GM12878 (cell line): Measurements from ENCODE around the gene RASGRF2. TPM values are rescaled to one million over a fixed set of nuclear protein-coding genes. Genes with fewer than 3 reads are reported as not detected.

Experiments used
- ATAC-seq: fragments of 200-7000 bp; cut with Tn5 transposase; 3 replicates; pipeline ENCODE4 v1.9.1; 2020; ENCODE audit warnings: mild to moderate bottlenecking, moderate library complexity
- BruUV-seq: library from RNA; stranded (reverse); fragments of 400-500 nt; replicated peaks from 2 replicates; lab custom pipeline; 2021; lab: Mats Ljungman, UMichigan
- CTCF ChIA-PET: fragments of 300-600 bp; sonication (Branson Sonifier 250); formaldehyde crosslinking; extraction: SDS; loops from one replicate; lab custom pipeline; 2021; ENCODE audit warnings: inconsistent platforms; lab: Yijun Ruan, JAX
- POLR2A ChIA-PET: fragments of 350-600 bp; formaldehyde crosslinking; extraction: SDS; loops from one replicate; lab custom pipeline; 2021; ENCODE audit warnings: inconsistent platforms; lab: Charles Lee
- RAD21 ChIA-PET: fragments of 300-600 bp; sonication (Branson Sonifier 250); formaldehyde crosslinking; loops from one replicate; lab custom pipeline; 2023; ENCODE audit warnings: antibody characterized with exemption; ENCODE audit not compliant: unreplicated experiment; lab: Charles Lee
- SMC1A ChIA-PET: fragments of 300-600 bp; sonication (Branson Sonifier 250); formaldehyde crosslinking; loops from one replicate; lab custom pipeline; 2023; ENCODE audit not compliant: unreplicated experiment, uncharacterized antibody; lab: Charles Lee
- DNase-seq: peaks from one replicate; pipeline ENCODE4 v3.0.0-alpha.2; 2011; ENCODE audit warnings: low read depth, low spot score
- FAIRE-seq: peaks from 3 replicates; lab custom pipeline; 2011; peaks lifted over from hg19 to GRCh38; lab: Jason Lieb, UNC
- H2AFZ ChIP-seq: 2 replicates; pipeline ENCODE4 v1.6.0; 2011; ENCODE audit warnings: low read depth, low read length, control low read depth; ENCODE audit not compliant: control insufficient read depth
- H3K27ac ChIP-seq: 2 replicates; pipeline ENCODE4 v1.5.1; 2011; ENCODE audit warnings: control low read depth; ENCODE audit not compliant: control insufficient read depth, insufficient read depth
- H3K27me3 ChIP-seq, 2 experiments: replicated peaks in 1 of 2; 2 replicates each; pipeline versions ENCODE4 v1.6.0 to v1.6.1; 2011; ENCODE audit warnings: low read length in 1 of 2; ENCODE audit not compliant: control insufficient read depth in 2 of 2, insufficient read depth in 2 of 2
- H3K36me3 ChIP-seq, 2 experiments: 2 replicates each; pipeline ENCODE4 v1.5.1; 2011; ENCODE audit warnings: low read length in 1 of 2; ENCODE audit not compliant: control insufficient read depth in 2 of 2, insufficient read depth in 2 of 2
- H3K4me1 ChIP-seq: 2 replicates; pipeline ENCODE4 v1.6.1; 2011; ENCODE audit warnings: mild to moderate bottlenecking, low read length, moderate library complexity, mixed read lengths; ENCODE audit not compliant: control insufficient read depth, insufficient read depth
- H3K4me2 ChIP-seq: 2 replicates; pipeline ENCODE4 v1.6.0; 2011; ENCODE audit warnings: control low read depth; ENCODE audit not compliant: control insufficient read depth, insufficient read depth
- H3K4me3 ChIP-seq: fragments of 200-600 bp; sonication (generic); 2 replicates; pipeline ENCODE4 v1.5.1; 2016
- H3K79me2 ChIP-seq: 2 replicates; pipeline ENCODE4 v1.6.0; 2011; ENCODE audit warnings: low read length; ENCODE audit not compliant: control insufficient read depth, insufficient read depth
- H3K9ac ChIP-seq: 2 replicates; pipeline ENCODE4 v1.8.0; 2011; ENCODE audit warnings: low read length, control low read depth, mixed read lengths; ENCODE audit not compliant: control insufficient read depth, insufficient read depth
- H3K9me3 ChIP-seq: replicated peaks from 3 replicates; pipeline ENCODE4 v1.5.1; 2011; ENCODE audit warnings: mild to moderate bottlenecking, low read length; ENCODE audit not compliant: control insufficient read depth, insufficient read depth
- H4K20me1 ChIP-seq: 2 replicates; pipeline ENCODE4 v1.6.0; 2011; ENCODE audit not compliant: control insufficient read depth, insufficient read depth
- BCL11A ChIP-seq: IDR thresholded peaks from 2 replicates; pipeline ENCODE4 v1.6.1; 2011; ENCODE audit warnings: low read depth, low read length
- CHD4 ChIP-seq: fragments of 200-600 bp; sonication (generic); IDR thresholded peaks from 2 replicates; pipeline ENCODE4 v1.6.1; 2016; ENCODE audit warnings: mild to moderate bottlenecking
- CREB1 ChIP-seq: IDR thresholded peaks from 2 replicates; pipeline ENCODE4 v1.6.1; 2012; ENCODE audit warnings: low read depth, mild to moderate bottlenecking, inconsistent platforms
- DPF2 ChIP-seq: fragments of 450-650 bp; IDR thresholded peaks from 2 replicates; pipeline ENCODE4 v1.6.1; 2017; ENCODE audit warnings: mild to moderate bottlenecking
- ETV6 ChIP-seq, 2 experiments: fragments of 450-650 bp in 1 of 2; IDR thresholded peaks in 1 of 2; conservative IDR thresholded peaks in 1 of 2; 2 replicates each; pipeline ENCODE4 v1.6.1; 2014; ENCODE audit warnings: antibody characterized with exemption in 1 of 2, borderline replicate concordance in 1 of 2, low read depth in 1 of 2, mild to moderate bottlenecking in 1 of 2, moderate library complexity in 1 of 2
- EZH2 ChIP-seq: IDR thresholded peaks from 2 replicates; pipeline ENCODE4 v1.6.1; 2012; ENCODE audit warnings: low read depth, mild to moderate bottlenecking, control low read depth, inconsistent platforms, low read length, borderline replicate concordance; ENCODE audit not compliant: control insufficient read depth
- FOXM1 ChIP-seq: IDR thresholded peaks from 2 replicates; pipeline ENCODE4 v1.6.1; 2012; ENCODE audit warnings: low read depth, mild to moderate bottlenecking, inconsistent platforms, low read length, moderate library complexity
- HCFC1 ChIP-seq: fragments of 150-350 bp; IDR thresholded peaks from 2 replicates; pipeline ENCODE4 v1.6.1; 2014; ENCODE audit warnings: low read length
- KLF5 ChIP-seq: fragments of 450-650 bp; IDR thresholded peaks from 2 replicates; pipeline ENCODE4 v1.6.1; 2014; ENCODE audit warnings: mild to moderate bottlenecking; ENCODE audit not compliant: partially characterized antibody
- MEF2A ChIP-seq: IDR thresholded peaks from 2 replicates; pipeline ENCODE4 v1.6.1; 2011; ENCODE audit warnings: low read depth, mild to moderate bottlenecking, low read length, moderate library complexity; ENCODE audit not compliant: insufficient read depth
- POLR2A ChIP-seq: IDR thresholded peaks from 2 replicates; pipeline ENCODE4 v1.6.1; 2011; ENCODE audit warnings: low read depth, mild to moderate bottlenecking, low read length
- POU2F2 ChIP-seq: IDR thresholded peaks from 3 replicates; pipeline ENCODE4 v1.6.1; 2011; ENCODE audit warnings: low read depth, mild to moderate bottlenecking, low read length, borderline replicate concordance
- RBBP5 ChIP-seq: fragments of 200-600 bp; sonication (generic); conservative IDR thresholded peaks from 2 replicates; pipeline ENCODE4 v1.6.1; 2016
- SREBF2 ChIP-seq: IDR thresholded peaks from 2 replicates; pipeline ENCODE4 v1.6.1; 2012; ENCODE audit warnings: mild to moderate bottlenecking, low read length
- SRF ChIP-seq, 2 experiments: IDR thresholded peaks; 2 replicates each; pipeline ENCODE4 v1.6.1; 2011; ENCODE audit warnings: low read depth in 2 of 2, low read length in 2 of 2, mild to moderate bottlenecking in 1 of 2, moderate library complexity in 1 of 2
- TCF3 ChIP-seq: IDR thresholded peaks from 2 replicates; pipeline ENCODE4 v1.6.1; 2012; ENCODE audit warnings: low read depth, mild to moderate bottlenecking, low read length, borderline replicate concordance; ENCODE audit not compliant: insufficient read depth
- YY1 ChIP-seq: IDR thresholded peaks from 2 replicates; pipeline ENCODE4 v1.6.1; 2011; ENCODE audit warnings: low read depth, mild to moderate bottlenecking, low read length
- WGBS: methylation state at CpG from one replicate; pipeline ENCODE4 v1.1.6; 2016; ENCODE audit warnings: low lambda C conversion rate; ENCODE audit not compliant: insufficient replicate concordance, insufficient coverage; ENCODE audit errors: missing lambda C conversion rate; 5-methylcytosine and 5-hydroxymethylcytosine counted together
- in situ Hi-C: fragments of 300-500 bp; cut with MboI; formaldehyde crosslinking; loops from 9 replicates; pipeline ENCODE4 v1.14.3; 2018; ENCODE audit warnings: mixed read lengths
- intact Hi-C: fragments of 100-400 bp; cut with micrococcal nuclease; formaldehyde crosslinking; loops from one replicate; pipeline ENCODE4 v1.14.2; 2022; ENCODE audit not compliant: unreplicated experiment
- polyA plus RNA-seq, 11 experiments: library from polyadenylated mRNA; depleted of rRNA in 4 of 11; unstranded in 6 of 11; stranded (reverse) in 5 of 11; fragments of >200 nt; fragmentation: Nextera tagmentation in 4 of 11; fragmentation: Illumina TruSeq in 1 of 11; extraction: Ambion mirVana in 4 of 11; extraction: Trizol in 1 of 11; gene quantifications; 1 replicate in 1 of 11; 2 replicates in 10 of 11; pipeline versions ENCODE4 v1.2.1 to v1.2.3, GENCODE V29; 2011 to 2016; ENCODE audit warnings: inconsistent platforms in 2 of 11, missing spikeins in 2 of 11, low read depth in 1 of 11
- total RNA-seq, 4 experiments: library from RNA; depleted of rRNA in 3 of 4; stranded (reverse); fragments of >200 nt in 3 of 4; fragmentation: Illumina TruSeq in 1 of 4; extraction: Trizol in 1 of 4; gene quantifications; 2 replicates each; pipeline versions ENCODE4 v1.2.1 to v1.2.3, GENCODE V29; 2013 to 2021
- TF ChIP-seq, protein P1 (sequence below): fragments of 450-650 bp; IDR thresholded peaks from 2 replicates; pipeline ENCODE4 v1.6.1; 2017; ENCODE audit warnings: mild to moderate bottlenecking, moderate library complexity
- TF ChIP-seq, protein P2 (sequence below): fragments of 450-650 bp; IDR thresholded peaks from 2 replicates; pipeline ENCODE4 v1.6.1; 2016; ENCODE audit warnings: mild to moderate bottlenecking

The RASGRF2 gene
- total and polyA plus RNA-seq, 10 of the 15 experiments (the other 5 are each of a cell fraction or from before 2014, with no cell fraction given), result 0.05 to 0.24 (median 0.07) TPM

- Histone ChIP-seq H3K4me3 (no peak overlapping the region), H3K4me2 (no peak overlapping the region), H2AFZ (no peak overlapping the region), H3K27ac (no peak overlapping the region), H3K27me3 (no peaks in the 10 kb centered on the region), H3K36me3 (no peaks in the 10 kb centered on the region), H3K4me1 (no peaks in the 10 kb centered on the region), H3K9me3 (no peaks in the 10 kb centered on the region), H3K9ac (no peak overlapping the region), H4K20me1 (no peaks in the 10 kb centered on the region), H3K79me2 (no peaks in the 10 kb centered on the region)
- no TSS peak for BruUV-seq
- ChIA-PET RAD21 (no interaction called here), SMC1A (no interaction called here), POLR2A (no interaction called here), CTCF (no interaction called here)
- FAIRE-seq (no peak), DNase-seq (no peak), ATAC-seq (no peak)
- in situ Hi-C loops (no loop called here), intact Hi-C loops (no loop called here)
- TF ChIP-seq FOXM1 (no peak), EZH2 (no peak), POU2F2 (no peak), YY1 (no peak), HCFC1 (no peak), CHD4 (no peak), RBBP5 (no peak), MEF2A (no peak), CREB1 (no peak), SRF (IDR thresholded peaks at IDR 0.05; ENCODE audit: low read depth in 2 of 2, low read length in 2 of 2) (no peak), POLR2A (no peak), ETV6 (conservative IDR thresholded peaks at IDR 0.05 in 1 of 2, IDR thresholded peaks at IDR 0.05 in 1 of 2; ENCODE audit: borderline replicate concordance in 1 of 2, low read depth in 1 of 2) (no peak), KLF5 (no peak), SREBF2 (no peak), DPF2 (no peak), BCL11A (no peak), TCF3 (no peak)
- TF ChIP-seq, protein P1, sequence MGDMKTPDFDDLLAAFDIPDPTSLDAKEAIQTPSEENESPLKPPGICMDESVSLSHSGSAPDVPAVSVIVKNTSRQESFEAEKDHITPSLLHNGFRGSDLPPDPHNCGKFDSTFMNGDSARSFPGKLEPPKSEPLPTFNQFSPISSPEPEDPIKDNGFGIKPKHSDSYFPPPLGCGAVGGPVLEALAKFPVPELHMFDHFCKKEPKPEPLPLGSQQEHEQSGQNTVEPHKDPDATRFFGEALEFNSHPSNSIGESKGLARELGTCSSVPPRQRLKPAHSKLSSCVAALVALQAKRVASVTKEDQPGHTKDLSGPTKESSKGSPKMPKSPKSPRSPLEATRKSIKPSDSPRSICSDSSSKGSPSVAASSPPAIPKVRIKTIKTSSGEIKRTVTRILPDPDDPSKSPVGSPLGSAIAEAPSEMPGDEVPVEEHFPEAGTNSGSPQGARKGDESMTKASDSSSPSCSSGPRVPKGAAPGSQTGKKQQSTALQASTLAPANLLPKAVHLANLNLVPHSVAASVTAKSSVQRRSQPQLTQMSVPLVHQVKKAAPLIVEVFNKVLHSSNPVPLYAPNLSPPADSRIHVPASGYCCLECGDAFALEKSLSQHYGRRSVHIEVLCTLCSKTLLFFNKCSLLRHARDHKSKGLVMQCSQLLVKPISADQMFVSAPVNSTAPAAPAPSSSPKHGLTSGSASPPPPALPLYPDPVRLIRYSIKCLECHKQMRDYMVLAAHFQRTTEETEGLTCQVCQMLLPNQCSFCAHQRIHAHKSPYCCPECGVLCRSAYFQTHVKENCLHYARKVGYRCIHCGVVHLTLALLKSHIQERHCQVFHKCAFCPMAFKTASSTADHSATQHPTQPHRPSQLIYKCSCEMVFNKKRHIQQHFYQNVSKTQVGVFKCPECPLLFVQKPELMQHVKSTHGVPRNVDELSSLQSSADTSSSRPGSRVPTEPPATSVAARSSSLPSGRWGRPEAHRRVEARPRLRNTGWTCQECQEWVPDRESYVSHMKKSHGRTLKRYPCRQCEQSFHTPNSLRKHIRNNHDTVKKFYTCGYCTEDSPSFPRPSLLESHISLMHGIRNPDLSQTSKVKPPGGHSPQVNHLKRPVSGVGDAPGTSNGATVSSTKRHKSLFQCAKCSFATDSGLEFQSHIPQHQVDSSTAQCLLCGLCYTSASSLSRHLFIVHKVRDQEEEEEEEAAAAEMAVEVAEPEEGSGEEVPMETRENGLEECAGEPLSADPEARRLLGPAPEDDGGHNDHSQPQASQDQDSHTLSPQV, result no peak
- TF ChIP-seq, protein P2, sequence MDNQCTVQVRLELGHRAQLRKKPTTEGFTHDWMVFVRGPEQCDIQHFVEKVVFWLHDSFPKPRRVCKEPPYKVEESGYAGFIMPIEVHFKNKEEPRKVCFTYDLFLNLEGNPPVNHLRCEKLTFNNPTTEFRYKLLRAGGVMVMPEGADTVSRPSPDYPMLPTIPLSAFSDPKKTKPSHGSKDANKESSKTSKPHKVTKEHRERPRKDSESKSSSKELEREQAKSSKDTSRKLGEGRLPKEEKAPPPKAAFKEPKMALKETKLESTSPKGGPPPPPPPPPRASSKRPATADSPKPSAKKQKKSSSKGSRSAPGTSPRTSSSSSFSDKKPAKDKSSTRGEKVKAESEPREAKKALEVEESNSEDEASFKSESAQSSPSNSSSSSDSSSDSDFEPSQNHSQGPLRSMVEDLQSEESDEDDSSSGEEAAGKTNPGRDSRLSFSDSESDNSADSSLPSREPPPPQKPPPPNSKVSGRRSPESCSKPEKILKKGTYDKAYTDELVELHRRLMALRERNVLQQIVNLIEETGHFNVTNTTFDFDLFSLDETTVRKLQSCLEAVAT, result no peak
- WGBS, result 7% methylated on average over 2 of the region's 2 CpGs
These were observed 28.3 kb downstream of the RASGRF2 start for GRCh38 chr5:80988419-80988935.
